Neural progenitor cell (in vitro differentiated cells): ENCODE measurements around the gene CEP68. TPM values are rescaled to one million over a fixed set of nuclear protein-coding genes. Genes with fewer than 3 reads are reported as not detected.

ENCODE experiments used
- DNase-seq: peaks from one replicate; pipeline ENCODE4 v3.0.0-alpha.2; 2016; ENCODE audit warnings: low spot score
- H2AFZ ChIP-seq: fragments of 200-600 bp; sonication (generic); replicated peaks from 2 replicates; pipeline ENCODE4 v1.6.1; 2016; ENCODE audit warnings: antibody characterized with exemption
- H3F3A ChIP-seq: fragments of 200-600 bp; sonication (generic); 2 replicates; pipeline ENCODE4 v1.6.1; 2016; ENCODE audit warnings: antibody characterized with exemption, low read depth
- H3K27ac ChIP-seq: fragments of 200-600 bp; sonication (generic); 2 replicates; pipeline ENCODE4 v1.5.1; 2016; ENCODE audit warnings: mild to moderate bottlenecking
- H3K27me3 ChIP-seq: fragments of 200-600 bp; sonication (generic); 2 replicates; pipeline ENCODE4 v1.6.1; 2016; ENCODE audit warnings: mild to moderate bottlenecking, moderate library complexity
- H3K36me3 ChIP-seq: fragments of 200-600 bp; sonication (generic); 2 replicates; pipeline ENCODE4 v1.5.1; 2016
- H3K4me1 ChIP-seq: fragments of 200-600 bp; sonication (generic); 2 replicates; pipeline ENCODE4 v1.6.1; 2016; ENCODE audit warnings: mixed run types
- H3K4me2 ChIP-seq: fragments of 200-600 bp; sonication (generic); 2 replicates; pipeline ENCODE4 v1.6.1; 2016
- H3K4me3 ChIP-seq: fragments of 200-600 bp; sonication (generic); 2 replicates; pipeline ENCODE4 v1.5.1; 2016
- H3K79me2 ChIP-seq: fragments of 200-600 bp; sonication (generic); 2 replicates; pipeline ENCODE4 v1.6.1; 2016; ENCODE audit warnings: low read depth
- H3K9ac ChIP-seq: fragments of 200-600 bp; sonication (generic); 2 replicates; pipeline ENCODE4 v1.6.1; 2016
- H3K9me3 ChIP-seq: fragments of 200-600 bp; sonication (generic); 2 replicates; pipeline ENCODE4 v1.5.1; 2016; ENCODE audit warnings: low read depth
- H4K20me1 ChIP-seq: fragments of 200-600 bp; sonication (generic); 2 replicates; pipeline ENCODE4 v1.6.1; 2016; ENCODE audit warnings: low read depth
- H3K27ac Mint-ChIP-seq: 3 replicates; pipeline ENCODE4 v1.8.0; 2021; ENCODE audit warnings: mixed read lengths
- H3K27me3 Mint-ChIP-seq: 2 replicates; pipeline ENCODE4 v1.8.0; 2022; ENCODE audit warnings: low read depth, mild to moderate bottlenecking, inconsistent platforms, moderate library complexity, mixed read lengths; ENCODE audit not compliant: insufficient read depth
- H3K36me3 Mint-ChIP-seq: 3 replicates; pipeline ENCODE4 v1.8.0; 2021; ENCODE audit warnings: mixed read lengths
- H3K4me1 Mint-ChIP-seq: 3 replicates; pipeline ENCODE4 v1.8.0; 2021; ENCODE audit warnings: mixed read lengths
- H3K4me3 Mint-ChIP-seq: 3 replicates; pipeline ENCODE4 v1.8.0; 2021; ENCODE audit warnings: mild to moderate bottlenecking, moderate library complexity, mixed read lengths
- H3K9me3 Mint-ChIP-seq: 3 replicates; pipeline ENCODE4 v1.8.0; 2020; ENCODE audit warnings: mixed read lengths
- CTCF ChIP-seq: fragments of 200-600 bp; sonication (generic); IDR thresholded peaks from 2 replicates; pipeline ENCODE4 v1.5.1; 2017; ENCODE audit warnings: antibody characterized with exemption, mild to moderate bottlenecking
- EZH2 ChIP-seq: fragments of 200-600 bp; sonication (generic); IDR thresholded peaks from 2 replicates; pipeline ENCODE4 v1.6.1; 2017; ENCODE audit warnings: antibody characterized with exemption, mild to moderate bottlenecking, moderate library complexity
- EZH2phosphoT487 ChIP-seq: fragments of 200-600 bp; sonication (generic); IDR thresholded peaks from 2 replicates; pipeline ENCODE4 v1.6.1; 2017; ENCODE audit warnings: antibody characterized with exemption
- total RNA-seq: library from RNA; depleted of rRNA; stranded (reverse); fragments of >200 nt; gene quantifications from 2 replicates; pipeline ENCODE4 v1.2.3, GENCODE V29; 2015; ENCODE audit warnings: low replicate concordance

Gene CEP68
- total RNA-seq, 1 donor from 2014 or later, result 36.2 TPM

GRCh38 chr2:65025453-65026123 is 30.6 kb upstream of the CEP68 start:
- H3K4me1 Mint-ChIP-seq, result peaks cover 4% of the 10 kb centered on the region
- peak overlapping the region; percentile 13 for H3K27ac Mint-ChIP-seq
- Histone ChIP-seq H3K27me3 (no peaks in the 10 kb centered on the region), H3K79me2 (no peaks in the 10 kb centered on the region), H3K9me3 (no peaks in the 10 kb centered on the region), H3K4me1 (no peaks in the 10 kb centered on the region), H3F3A (no peaks in the 10 kb centered on the region), H3K27ac (no peak overlapping the region), H4K20me1 (no peaks in the 10 kb centered on the region), H2AFZ (no peak overlapping the region), H3K4me3 (no peak overlapping the region), H3K9ac (no peak overlapping the region), H3K36me3 (no peaks in the 10 kb centered on the region), H3K4me2 (no peak overlapping the region)
- no peak for DNase-seq
- no peak for TF ChIP-seq EZH2
- TF ChIP-seq EZH2phosphoT487, result no peak
- TF ChIP-seq CTCF, result no peak
- no peak overlapping the region for H3K4me3 Mint-ChIP-seq
- peaks cover 2% of the 10 kb centered on the region for H3K27me3 Mint-ChIP-seq
- H3K9me3 Mint-ChIP-seq, result no peaks in the 10 kb centered on the region
- peaks cover 4% of the 10 kb centered on the region for H3K36me3 Mint-ChIP-seq

GRCh38 chr2:65026154-65026553 is 30.1 kb upstream of the CEP68 start:
- Histone ChIP-seq H3F3A (no peaks in the 10 kb centered on the region), H4K20me1 (no peaks in the 10 kb centered on the region), H3K9me3 (no peaks in the 10 kb centered on the region), H3K27me3 (no peaks in the 10 kb centered on the region), H3K4me1 (peaks cover under 1% of the 10 kb centered on the region), H3K4me2 (no peak overlapping the region), H3K79me2 (no peaks in the 10 kb centered on the region), H3K36me3 (no peaks in the 10 kb centered on the region), H2AFZ (no peak overlapping the region), H3K4me3 (no peak overlapping the region), H3K27ac (no peak overlapping the region), H3K9ac (no peak overlapping the region)
- Mint-ChIP-seq H3K4me1 (peaks cover 4% of the 10 kb centered on the region), H3K27me3 (no peaks in the 10 kb centered on the region), H3K27ac (peak overlapping the region; percentile 13), H3K9me3 (no peaks in the 10 kb centered on the region), H3K4me3 (no peak overlapping the region), H3K36me3 (peaks cover 4% of the 10 kb centered on the region)
- TF ChIP-seq CTCF (no peak), EZH2phosphoT487 (no peak), EZH2 (no peak)
- no peak for DNase-seq

GRCh38 chr2:65026704-65027464 is 29.3 kb upstream of the CEP68 start:
- Histone ChIP-seq H2AFZ (no peak overlapping the region), H3K4me1 (peaks cover 8% of the 10 kb centered on the region), H3K4me3 (no peak overlapping the region), H3F3A (no peaks in the 10 kb centered on the region), H3K27ac (no peak overlapping the region), H3K36me3 (no peaks in the 10 kb centered on the region), H3K9ac (no peak overlapping the region), H3K4me2 (no peak overlapping the region), H4K20me1 (no peaks in the 10 kb centered on the region), H3K27me3 (no peaks in the 10 kb centered on the region), H3K79me2 (no peaks in the 10 kb centered on the region), H3K9me3 (no peaks in the 10 kb centered on the region)
- Mint-ChIP-seq H3K27me3 (no peaks in the 10 kb centered on the region), H3K9me3 (no peaks in the 10 kb centered on the region), H3K27ac (no peak overlapping the region), H3K4me3 (no peak overlapping the region), H3K36me3 (peaks cover 4% of the 10 kb centered on the region), H3K4me1 (peaks cover 7% of the 10 kb centered on the region)
- no peak for TF ChIP-seq EZH2
- no peak for TF ChIP-seq EZH2phosphoT487
- no peak for TF ChIP-seq CTCF
- no peak for DNase-seq
